H1 (cell line): ENCODE data around the gene GPRC6A. TPM values are rescaled to one million over a fixed set of nuclear protein-coding genes. Genes with fewer than 3 reads are reported as not detected.

Experiments
- BCL11A ChIP-seq, 2 experiments: IDR thresholded peaks; one replicate each; pipeline ENCODE4 v1.6.1; 2011; ENCODE audit warnings: low read depth in 2 of 2, low read length in 2 of 2, mild to moderate bottlenecking in 2 of 2
- KDM4A ChIP-seq: IDR thresholded peaks from one replicate; pipeline ENCODE4 v1.7.1; 2012; ENCODE audit warnings: low read depth, mild to moderate bottlenecking, moderate library complexity, low read length, inconsistent platforms; ENCODE audit not compliant: severe bottlenecking
- MAFK ChIP-seq: IDR thresholded peaks from 2 replicates; pipeline ENCODE4 v1.6.1; 2012; ENCODE audit warnings: low read depth, mild to moderate bottlenecking, improper control_type of control experiment, low read length
- NANOG ChIP-seq: IDR thresholded peaks from 2 replicates; pipeline ENCODE4 v1.6.1; 2011; ENCODE audit warnings: low read length, low read depth, mild to moderate bottlenecking, inconsistent platforms; ENCODE audit not compliant: insufficient read depth, poor library complexity, severe bottlenecking
- POLR2A ChIP-seq, 2 experiments: IDR thresholded peaks; 1 replicate in 1 of 2; 2 replicates in 1 of 2; pipeline ENCODE4 v1.6.1; 2011; ENCODE audit warnings: low read depth in 2 of 2, low read length in 2 of 2, mild to moderate bottlenecking in 2 of 2; ENCODE audit errors: control extremely low read depth in 1 of 2
- RNF2 ChIP-seq: fragments of 200-900, 300-1000 bp; sonication (generic); IDR thresholded peaks from 2 replicates; pipeline ENCODE4 v1.7.1; 2016; ENCODE audit warnings: borderline replicate concordance, low read depth, mild to moderate bottlenecking, antibody characterized with exemption, low read length; ENCODE audit not compliant: poor library complexity, severe bottlenecking; ENCODE audit errors: missing control alignments
- RXRA ChIP-seq: IDR thresholded peaks from 2 replicates; pipeline ENCODE4 v1.6.1; 2011; ENCODE audit warnings: low read depth, mild to moderate bottlenecking, low read length, moderate library complexity; ENCODE audit not compliant: insufficient read depth
- SIN3A ChIP-seq, 2 experiments: IDR thresholded peaks in 1 of 2; conservative IDR thresholded peaks in 1 of 2; 2 replicates each; pipeline ENCODE4 v1.6.1; 2011 to 2012; ENCODE audit warnings: low read length in 2 of 2, improper control_type of control experiment in 1 of 2, low read depth in 1 of 2, mild to moderate bottlenecking in 1 of 2
- SIX5 ChIP-seq: IDR thresholded peaks from 2 replicates; pipeline ENCODE4 v1.6.1; 2011; ENCODE audit warnings: mild to moderate bottlenecking, low read depth, low read length
- SRF ChIP-seq: IDR thresholded peaks from 2 replicates; pipeline ENCODE4 v1.6.1; 2011; ENCODE audit warnings: mild to moderate bottlenecking, low read depth, low read length, moderate library complexity
- TAF1 ChIP-seq: IDR thresholded peaks from 2 replicates; pipeline ENCODE4 v1.6.1; 2011; ENCODE audit warnings: mild to moderate bottlenecking, low read depth, low read length
- polyA plus RNA-seq, 7 experiments: library from polyadenylated mRNA; depleted of rRNA in 3 of 7; stranded (reverse) in 5 of 7; unstranded in 2 of 7; fragments of >200 nt in 5 of 7; fragments of 200-250 nt in 2 of 7; gene quantifications; 1 replicate in 5 of 7; 2 replicates in 1 of 7; 4 replicates in 1 of 7; pipeline versions ENCODE4 v1.2.1 to v1.2.3, GENCODE V29; 2011 to 2013; ENCODE audit warnings: missing spikeins in 2 of 7, mixed read lengths in 2 of 7
- total RNA-seq: library from RNA; stranded (reverse); fragmentation: NEBNext Ultra II Directional; extraction: Animal tissue kit (Norgen Biotek cat#: 25700); gene quantifications from 2 replicates; pipeline ENCODE4 v1.2.1, GENCODE V29; 2021
- TF ChIP-seq, protein P1 (sequence below): fragments of 300-600 bp; sonication (generic); IDR thresholded peaks from 2 replicates; pipeline ENCODE4 v1.7.1; 2012; ENCODE audit warnings: low read length, moderate library complexity, mild to moderate bottlenecking, inconsistent platforms; ENCODE audit not compliant: insufficient replicate concordance

The GPRC6A gene
- total and polyA plus RNA-seq, 2 of the 8 experiments (the other 6 are each of a cell fraction or from before 2014, with no cell fraction given), result 0.09 to 0.22 TPM

DNA sequence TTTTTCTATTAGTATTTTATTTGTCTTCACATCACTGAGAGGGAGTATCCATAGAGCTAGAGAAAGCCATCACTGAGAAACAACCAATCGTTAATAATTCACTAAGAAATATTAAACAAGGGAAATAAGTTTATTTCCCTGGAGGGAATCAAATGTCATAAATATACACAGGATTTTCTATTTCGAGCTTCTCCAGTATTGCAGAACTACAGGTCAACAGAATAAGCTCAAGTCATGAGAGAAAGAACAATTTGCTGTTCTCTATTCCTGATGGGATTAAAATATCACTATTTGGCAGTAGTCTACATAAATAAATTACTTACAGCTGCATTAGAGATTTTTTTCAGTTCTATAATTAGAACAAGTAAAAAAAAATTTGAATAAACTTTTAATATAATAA, 61.2 kb downstream of the GPRC6A start (continued):
- TF ChIP-seq, protein P1, sequence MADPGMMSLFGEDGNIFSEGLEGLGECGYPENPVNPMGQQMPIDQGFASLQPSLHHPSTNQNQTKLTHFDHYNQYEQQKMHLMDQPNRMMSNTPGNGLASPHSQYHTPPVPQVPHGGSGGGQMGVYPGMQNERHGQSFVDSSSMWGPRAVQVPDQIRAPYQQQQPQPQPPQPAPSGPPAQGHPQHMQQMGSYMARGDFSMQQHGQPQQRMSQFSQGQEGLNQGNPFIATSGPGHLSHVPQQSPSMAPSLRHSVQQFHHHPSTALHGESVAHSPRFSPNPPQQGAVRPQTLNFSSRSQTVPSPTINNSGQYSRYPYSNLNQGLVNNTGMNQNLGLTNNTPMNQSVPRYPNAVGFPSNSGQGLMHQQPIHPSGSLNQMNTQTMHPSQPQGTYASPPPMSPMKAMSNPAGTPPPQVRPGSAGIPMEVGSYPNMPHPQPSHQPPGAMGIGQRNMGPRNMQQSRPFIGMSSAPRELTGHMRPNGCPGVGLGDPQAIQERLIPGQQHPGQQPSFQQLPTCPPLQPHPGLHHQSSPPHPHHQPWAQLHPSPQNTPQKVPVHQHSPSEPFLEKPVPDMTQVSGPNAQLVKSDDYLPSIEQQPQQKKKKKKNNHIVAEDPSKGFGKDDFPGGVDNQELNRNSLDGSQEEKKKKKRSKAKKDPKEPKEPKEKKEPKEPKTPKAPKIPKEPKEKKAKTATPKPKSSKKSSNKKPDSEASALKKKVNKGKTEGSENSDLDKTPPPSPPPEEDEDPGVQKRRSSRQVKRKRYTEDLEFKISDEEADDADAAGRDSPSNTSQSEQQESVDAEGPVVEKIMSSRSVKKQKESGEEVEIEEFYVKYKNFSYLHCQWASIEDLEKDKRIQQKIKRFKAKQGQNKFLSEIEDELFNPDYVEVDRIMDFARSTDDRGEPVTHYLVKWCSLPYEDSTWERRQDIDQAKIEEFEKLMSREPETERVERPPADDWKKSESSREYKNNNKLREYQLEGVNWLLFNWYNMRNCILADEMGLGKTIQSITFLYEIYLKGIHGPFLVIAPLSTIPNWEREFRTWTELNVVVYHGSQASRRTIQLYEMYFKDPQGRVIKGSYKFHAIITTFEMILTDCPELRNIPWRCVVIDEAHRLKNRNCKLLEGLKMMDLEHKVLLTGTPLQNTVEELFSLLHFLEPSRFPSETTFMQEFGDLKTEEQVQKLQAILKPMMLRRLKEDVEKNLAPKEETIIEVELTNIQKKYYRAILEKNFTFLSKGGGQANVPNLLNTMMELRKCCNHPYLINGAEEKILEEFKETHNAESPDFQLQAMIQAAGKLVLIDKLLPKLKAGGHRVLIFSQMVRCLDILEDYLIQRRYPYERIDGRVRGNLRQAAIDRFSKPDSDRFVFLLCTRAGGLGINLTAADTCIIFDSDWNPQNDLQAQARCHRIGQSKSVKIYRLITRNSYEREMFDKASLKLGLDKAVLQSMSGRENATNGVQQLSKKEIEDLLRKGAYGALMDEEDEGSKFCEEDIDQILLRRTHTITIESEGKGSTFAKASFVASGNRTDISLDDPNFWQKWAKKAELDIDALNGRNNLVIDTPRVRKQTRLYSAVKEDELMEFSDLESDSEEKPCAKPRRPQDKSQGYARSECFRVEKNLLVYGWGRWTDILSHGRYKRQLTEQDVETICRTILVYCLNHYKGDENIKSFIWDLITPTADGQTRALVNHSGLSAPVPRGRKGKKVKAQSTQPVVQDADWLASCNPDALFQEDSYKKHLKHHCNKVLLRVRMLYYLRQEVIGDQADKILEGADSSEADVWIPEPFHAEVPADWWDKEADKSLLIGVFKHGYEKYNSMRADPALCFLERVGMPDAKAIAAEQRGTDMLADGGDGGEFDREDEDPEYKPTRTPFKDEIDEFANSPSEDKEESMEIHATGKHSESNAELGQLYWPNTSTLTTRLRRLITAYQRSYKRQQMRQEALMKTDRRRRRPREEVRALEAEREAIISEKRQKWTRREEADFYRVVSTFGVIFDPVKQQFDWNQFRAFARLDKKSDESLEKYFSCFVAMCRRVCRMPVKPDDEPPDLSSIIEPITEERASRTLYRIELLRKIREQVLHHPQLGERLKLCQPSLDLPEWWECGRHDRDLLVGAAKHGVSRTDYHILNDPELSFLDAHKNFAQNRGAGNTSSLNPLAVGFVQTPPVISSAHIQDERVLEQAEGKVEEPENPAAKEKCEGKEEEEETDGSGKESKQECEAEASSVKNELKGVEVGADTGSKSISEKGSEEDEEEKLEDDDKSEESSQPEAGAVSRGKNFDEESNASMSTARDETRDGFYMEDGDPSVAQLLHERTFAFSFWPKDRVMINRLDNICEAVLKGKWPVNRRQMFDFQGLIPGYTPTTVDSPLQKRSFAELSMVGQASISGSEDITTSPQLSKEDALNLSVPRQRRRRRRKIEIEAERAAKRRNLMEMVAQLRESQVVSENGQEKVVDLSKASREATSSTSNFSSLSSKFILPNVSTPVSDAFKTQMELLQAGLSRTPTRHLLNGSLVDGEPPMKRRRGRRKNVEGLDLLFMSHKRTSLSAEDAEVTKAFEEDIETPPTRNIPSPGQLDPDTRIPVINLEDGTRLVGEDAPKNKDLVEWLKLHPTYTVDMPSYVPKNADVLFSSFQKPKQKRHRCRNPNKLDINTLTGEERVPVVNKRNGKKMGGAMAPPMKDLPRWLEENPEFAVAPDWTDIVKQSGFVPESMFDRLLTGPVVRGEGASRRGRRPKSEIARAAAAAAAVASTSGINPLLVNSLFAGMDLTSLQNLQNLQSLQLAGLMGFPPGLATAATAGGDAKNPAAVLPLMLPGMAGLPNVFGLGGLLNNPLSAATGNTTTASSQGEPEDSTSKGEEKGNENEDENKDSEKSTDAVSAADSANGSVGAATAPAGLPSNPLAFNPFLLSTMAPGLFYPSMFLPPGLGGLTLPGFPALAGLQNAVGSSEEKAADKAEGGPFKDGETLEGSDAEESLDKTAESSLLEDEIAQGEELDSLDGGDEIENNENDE, result no peak
- TF ChIP-seq NANOG (no peak), RXRA (no peak), TAF1 (no peak), RNF2 (no peak), SIN3A (conservative IDR thresholded peaks at IDR 0.05 in 1 of 2, IDR thresholded peaks at IDR 0.05 in 1 of 2; ENCODE audit: low read depth in 1 of 2, low read length in 2 of 2) (no peak), POLR2A (IDR thresholded peaks at IDR 0.05; ENCODE audit: control extremely low read depth in 1 of 2, low read depth in 2 of 2, low read length in 2 of 2) (no peak), MAFK (no peak), KDM4A (no peak), SIX5 (no peak), SRF (no peak), BCL11A (IDR thresholded peaks at IDR 0.05; ENCODE audit: low read depth in 2 of 2, low read length in 2 of 2) (no peak)
